GM19452 (cell line): ENCODE measurements around the gene STAG1.
"Not testable (repeated sequence)": the region's sequence is repeated elsewhere in the genome, so short reads cannot be mapped to it uniquely, and the experiment has no call there.

Source experiments
- ATAC-seq: cut with Tn5 transposase; IDR thresholded peaks from one replicate; pipeline ENCODE4 v1.9.1; 2021; ENCODE audit not compliant: unreplicated experiment

The STAG1 gene

DNA sequence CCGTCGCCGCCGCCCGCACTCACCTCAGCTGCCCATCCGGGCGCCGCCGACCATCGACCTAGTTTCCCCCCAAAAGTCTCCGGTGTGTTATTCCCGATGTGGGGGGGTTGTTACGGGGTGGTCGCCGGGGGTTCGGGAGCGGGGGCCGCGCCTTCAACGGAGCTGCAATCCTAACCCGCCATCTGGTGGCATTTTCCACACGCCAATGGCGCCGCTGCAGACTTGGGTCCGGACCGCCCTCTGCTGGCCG is at the start of gene STAG1:
Gene STAG1, minus strand, starts transcription at position 207 of the 250 bp plus-strand sequence. CDS start 121,480 bp downstream, outside the sequence.
- no peak for ATAC-seq

DNA sequence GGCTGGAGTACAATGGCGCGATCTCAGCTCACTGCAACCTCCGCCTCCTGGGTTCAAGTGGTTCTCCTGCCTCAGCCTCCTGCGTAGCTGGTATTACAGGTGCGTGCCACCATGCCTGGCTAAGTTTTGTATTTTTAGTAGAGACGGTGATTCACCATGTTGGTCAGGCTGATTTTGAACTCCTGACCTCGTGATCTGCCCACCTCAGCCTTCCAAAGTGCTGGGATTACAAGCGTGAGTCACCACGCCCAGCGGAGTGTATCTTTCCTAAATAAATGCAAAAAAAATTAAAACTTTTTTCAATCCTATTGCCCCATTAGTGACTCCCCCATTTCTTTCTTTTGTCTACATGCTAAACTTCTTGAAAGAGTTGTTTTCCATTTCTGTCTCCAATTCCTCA is 49.0 kb upstream of the STAG1 start:
- not testable (repeated sequence) for ATAC-seq

DNA sequence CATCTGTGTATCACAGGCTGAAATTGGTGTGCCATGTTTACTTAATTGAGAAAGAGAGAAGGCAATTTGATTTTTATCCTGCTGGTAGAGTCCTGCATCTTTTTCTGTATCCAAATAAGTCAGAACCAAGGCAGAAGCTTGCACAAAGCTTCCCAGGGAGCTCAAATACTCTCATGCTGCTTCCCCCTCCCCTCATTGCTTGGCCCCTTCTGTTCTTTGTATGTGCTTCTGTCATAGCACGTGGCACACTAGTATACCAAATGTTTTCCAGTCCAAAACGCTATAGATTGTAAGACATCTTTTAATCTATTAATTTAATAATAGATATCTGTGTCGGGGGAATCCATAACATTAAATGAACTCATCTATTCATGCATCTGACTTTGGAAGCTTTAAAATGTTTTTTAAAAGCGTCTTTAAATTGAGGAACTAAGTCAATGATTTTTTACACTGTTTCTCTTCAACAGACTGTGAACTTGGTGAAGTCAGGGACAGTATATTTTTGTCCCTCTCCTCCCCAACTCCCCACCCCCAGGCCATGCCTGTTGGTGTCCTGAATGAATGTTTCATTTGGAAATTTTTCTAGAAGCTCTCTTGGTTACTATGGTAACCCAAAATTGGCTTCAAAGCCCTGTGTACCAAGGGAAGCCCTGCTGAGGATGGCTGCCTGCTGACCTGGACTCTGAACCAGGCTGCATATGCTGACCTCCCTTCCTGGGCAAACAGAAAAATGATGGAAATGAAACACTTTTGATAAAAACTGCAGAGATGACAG is 40.6 kb upstream of the STAG1 start:
- ATAC-seq, result no peak

DNA sequence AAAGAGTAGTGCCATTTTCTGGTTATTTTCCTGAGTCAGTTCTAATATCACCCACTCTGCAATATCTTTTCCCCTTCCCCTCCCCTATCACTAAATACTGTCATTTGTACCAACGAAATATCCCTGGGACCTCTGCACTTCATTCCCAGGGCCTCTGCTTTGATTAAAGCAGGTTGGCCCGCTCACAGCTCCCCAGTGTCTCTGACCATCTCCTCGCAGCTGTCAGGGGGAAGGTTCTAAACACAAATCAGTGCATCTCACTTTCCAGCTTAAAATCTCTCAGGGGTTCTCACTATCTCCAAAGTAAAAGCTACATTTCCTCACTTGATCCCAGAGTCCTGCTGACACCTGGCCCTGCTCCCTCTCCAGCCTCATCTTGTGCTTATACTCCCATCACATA is 38.6 kb upstream of the STAG1 start:
- no peak for ATAC-seq

DNA sequence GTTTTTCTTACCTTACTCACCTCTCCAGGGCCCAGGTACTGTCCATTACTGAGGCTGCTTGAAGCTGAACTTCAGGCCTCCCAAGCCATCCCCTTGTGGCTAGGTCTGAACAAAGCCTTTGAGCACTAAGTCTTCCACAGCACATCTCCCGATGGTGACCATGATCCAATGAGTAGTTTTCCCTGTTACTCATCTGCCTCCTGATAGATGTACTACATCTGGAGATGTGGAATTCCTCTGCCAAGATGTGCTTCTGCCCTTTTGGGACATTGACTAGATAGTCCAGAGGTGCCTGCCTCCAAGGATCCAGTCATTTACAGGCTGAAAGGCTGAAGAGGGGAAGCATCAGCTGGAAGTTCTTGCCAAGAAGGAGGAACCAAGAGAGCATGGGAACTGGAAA is 37.8 kb upstream of the STAG1 start:
- ATAC-seq, result no peak

DNA sequence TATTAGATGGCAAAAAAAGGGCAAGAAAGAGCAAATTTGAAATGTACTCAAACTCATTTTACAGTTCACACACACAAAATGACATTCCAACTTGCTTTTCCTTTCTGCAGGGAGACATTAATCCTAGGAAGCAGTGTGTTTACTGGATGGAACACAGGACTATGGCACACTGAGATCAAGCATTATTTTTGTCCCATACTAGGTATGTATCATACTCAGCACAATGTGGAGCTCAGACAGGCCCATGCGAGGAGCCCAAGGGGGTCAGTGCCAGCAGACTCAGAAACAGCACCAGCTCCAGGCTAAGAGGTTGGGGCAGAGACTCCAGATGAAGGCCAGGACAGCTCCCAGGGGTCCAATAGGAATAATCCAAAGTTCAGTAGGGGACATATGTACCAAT is 36.0 kb upstream of the STAG1 start:
- no peak for ATAC-seq

DNA sequence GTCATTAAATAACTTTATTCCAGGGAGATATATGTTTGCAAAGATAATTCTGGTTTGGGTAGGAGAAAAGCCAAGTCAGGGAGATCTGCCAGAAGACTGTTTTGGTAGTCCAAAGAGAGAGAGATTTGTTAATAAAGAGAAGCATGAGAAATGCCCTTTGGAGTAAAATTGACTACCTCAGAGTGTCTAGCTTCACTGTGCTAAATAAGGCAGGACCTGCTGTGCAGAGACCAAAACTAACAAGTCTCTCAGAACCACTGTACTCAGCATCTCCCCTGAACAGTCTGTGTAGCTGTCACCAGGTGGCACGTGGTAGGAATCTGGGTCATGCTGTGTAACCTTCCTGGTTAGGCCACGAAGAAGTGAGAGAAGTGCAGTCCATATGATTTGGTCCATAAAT is 35.2 kb upstream of the STAG1 start:
- peak; percentile 70 for ATAC-seq

DNA sequence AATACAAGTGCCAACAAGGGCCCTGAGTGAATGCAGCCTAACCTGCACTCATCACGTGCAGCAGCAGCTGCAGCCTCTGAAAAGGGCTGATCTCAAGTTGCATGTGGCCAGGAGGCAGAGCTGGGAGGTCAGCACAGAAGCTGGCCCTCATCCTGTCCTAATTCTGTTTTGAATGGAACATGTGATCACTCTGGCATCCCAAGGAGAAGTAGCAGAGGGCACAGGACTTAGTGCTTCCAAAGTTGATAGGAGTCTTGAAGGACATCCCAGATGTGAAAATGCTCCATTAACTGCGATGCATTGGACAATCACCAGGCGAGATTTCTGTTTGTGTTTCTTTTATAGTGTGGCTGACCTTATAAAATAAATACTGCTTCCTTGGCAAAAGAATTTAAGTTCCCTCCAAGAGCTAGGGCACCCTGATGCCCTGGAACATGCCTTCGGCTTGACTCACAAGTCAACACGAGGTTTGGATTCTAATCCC is 31.6 kb upstream of the STAG1 start:
- ATAC-seq, result no peak

DNA sequence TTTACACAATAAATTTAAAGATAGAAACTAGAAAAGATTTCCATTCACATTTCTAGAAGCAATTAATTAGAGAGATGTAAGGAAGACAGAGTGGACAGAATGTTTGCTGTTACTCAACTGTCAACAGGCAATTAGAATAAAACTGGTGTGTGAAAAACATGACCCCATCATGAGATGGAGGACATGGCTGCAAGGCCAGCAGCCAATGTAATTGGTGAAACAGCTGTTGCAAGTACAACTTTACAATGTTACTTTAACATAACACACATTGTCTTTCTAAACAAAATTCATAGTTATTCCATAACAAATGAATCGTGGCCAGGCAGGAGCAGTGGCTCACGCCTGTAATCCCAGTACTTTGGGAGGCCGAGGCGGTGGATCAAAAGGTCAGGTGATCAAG is 28.6 kb upstream of the STAG1 start:
- ATAC-seq, result no peak

DNA sequence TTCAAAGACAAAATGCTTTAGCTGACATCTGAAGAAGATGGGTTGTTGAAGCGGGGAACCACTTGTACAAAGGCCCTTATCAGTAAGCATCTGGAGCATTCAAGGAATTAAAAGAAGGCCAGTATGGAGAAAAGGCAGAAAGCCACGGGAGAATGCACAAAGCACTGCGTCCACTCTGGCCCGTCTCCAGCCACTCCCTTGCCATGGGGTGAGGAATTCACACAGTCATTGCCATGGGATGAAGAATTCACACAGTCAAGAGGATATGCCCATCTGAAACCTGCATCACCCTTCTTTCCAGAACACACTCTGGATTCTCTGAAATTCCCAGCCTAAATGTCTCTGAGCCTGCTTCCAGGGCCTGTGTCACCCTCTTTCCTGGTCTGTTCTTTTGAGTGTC is 26.7 kb upstream of the STAG1 start:
- no peak for ATAC-seq

DNA sequence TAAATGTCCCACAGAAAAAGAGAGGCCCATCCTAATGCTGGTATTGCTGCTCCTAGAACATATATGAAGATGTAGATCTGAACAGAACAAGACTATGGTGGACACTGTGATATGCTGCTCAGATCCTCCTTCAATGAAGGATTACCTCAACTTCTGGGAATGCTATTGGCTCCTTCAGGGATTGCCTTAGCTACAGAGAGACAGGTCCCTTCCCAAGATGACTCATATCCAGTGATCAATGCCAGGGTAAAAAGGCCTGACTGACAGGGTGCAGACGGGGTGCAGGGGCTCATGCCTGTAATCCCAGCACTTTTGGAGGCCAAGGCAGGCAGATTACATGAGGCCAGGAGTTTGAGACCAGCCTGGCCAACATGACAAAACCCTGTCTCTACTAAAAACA is 20.5 kb upstream of the STAG1 start:
- no peak for ATAC-seq

DNA sequence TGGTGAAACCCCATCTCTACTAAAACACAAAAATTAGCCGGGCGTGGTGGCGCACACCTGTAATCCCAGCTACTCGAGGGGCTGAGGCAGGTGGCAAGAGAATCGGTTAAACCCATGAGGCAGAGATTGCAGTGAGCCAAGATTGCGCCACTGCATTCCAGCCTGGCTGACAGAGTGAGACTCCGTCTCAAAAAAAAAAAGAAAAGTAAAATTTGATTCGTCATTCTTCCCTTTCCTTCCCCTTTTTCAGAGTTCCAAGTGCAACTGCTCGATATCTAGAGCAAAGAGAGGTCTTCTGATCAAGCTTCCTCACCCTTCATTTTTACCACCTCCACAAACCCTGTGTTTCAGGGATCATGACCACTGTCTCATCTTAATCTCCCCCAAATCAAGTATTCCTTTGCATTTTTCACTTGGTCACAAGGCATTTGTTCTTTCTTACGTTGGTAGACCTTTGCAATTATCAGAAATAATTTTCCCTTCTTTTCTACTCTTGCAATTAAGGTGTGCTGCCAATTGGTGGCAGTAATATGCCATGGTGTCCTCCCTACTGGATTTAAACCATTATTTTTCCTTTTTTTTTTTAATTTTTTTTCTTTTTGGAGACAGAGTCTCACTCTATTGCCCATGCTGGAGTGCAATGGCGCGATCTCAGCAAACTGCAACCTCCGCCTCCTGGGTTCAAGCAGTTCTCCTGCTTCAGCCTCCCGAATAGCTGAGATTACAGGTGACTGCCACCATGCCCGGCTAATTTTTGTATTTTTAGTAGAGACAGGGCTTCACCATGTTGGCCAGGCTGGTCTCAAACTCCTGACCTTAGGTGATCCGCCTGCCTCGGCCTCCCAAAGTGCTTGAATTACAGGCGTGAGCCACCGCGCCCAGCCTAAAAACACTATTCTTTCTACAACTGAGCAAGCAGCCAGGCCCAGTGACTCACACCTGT is 6.3 kb upstream of the STAG1 start:
- ATAC-seq, result not testable (repeated sequence)

DNA sequence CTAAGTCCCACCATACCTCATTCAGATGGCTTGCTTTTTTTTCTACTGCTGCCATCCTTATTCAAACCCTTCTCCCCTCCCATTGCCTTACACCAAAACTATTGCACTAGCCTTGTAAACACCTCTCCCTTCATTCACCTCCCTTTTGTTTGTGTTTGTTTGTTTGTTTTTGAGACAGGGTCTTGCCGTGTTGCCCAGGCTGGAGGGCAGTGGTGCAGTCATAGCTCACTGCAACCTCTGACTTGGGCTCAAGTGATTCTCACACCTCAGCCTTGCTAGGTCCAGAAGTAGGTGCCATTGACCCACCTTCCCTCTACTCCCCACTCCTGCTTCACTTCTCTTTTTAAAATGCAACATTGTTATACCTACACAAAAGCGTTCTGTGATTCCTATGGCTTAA is 3.0 kb upstream of the STAG1 start:
- ATAC-seq, result no peak

DNA sequence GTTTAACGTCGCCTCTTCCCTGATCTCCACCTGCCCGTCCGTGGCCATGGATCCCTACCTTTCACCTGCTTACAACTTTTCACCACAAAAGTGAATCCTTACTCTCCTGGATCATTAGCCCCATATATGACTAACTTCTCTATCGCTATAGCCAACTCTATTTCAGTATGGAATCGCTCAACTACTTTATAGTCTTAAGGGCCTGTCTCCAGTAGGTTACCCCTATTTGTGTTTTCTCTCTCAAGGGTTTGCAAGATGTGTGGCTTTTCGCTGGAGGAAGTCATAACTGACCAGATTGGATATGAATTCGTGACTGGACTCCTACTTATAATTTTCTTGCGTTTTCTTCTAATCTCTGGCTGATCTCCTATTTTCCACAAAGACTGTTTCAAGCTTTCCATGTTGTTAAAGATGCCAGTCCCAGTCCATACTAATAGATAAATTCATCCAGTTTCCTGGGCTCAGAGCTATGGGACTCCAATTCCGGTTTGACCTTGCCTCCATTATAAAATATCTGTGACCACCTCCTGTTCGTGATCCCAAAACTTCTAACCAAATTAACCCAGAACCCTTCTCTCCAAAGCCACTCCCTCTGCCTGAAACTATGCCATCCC is 1.3 kb upstream of the STAG1 start:
- no peak for ATAC-seq

DNA sequence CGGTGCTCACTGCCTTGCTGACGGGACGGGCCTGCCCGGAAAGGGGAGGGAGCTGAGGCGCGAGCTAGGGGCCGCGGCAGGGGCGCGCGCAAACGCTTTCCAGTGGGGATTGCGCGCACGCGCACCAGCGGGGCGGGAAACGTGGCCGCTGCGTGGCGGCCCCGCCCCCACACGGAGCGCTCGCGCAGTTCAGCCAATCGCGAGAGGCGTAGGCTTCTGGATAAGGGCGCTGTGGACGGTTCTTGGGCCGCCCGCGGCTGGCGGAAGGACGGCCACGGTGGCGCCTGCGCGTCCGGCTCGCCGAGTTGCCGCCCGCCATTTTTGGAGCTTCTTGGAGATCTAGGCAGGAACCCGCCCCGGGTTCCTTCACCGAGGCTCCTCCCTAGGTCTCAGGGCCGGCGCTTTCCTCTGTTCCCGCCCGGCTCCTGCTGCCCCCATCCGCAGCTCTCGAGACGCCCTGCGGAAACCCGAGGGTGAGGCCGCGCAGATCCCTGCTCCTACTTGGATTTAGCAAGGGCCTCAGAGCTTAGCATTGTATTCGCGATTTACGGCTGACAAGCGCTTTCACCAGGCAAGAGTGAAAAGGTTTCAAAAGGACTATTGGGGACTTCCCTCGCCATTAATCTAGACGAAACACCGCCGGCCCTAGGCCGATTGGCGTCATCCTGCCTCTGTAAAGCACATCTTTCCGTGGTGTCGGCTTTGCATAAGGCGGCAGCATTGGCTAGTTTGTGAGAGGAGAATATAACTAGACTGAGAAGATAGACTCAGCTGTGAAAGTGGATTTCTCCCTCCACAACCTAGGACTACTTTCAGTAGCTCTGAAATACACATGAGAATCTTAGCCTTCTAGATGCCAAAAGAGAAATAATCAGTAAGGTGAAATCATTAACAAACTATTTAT is 496 bp upstream of the STAG1 start:
- ATAC-seq, result peak; percentile 87

DNA sequence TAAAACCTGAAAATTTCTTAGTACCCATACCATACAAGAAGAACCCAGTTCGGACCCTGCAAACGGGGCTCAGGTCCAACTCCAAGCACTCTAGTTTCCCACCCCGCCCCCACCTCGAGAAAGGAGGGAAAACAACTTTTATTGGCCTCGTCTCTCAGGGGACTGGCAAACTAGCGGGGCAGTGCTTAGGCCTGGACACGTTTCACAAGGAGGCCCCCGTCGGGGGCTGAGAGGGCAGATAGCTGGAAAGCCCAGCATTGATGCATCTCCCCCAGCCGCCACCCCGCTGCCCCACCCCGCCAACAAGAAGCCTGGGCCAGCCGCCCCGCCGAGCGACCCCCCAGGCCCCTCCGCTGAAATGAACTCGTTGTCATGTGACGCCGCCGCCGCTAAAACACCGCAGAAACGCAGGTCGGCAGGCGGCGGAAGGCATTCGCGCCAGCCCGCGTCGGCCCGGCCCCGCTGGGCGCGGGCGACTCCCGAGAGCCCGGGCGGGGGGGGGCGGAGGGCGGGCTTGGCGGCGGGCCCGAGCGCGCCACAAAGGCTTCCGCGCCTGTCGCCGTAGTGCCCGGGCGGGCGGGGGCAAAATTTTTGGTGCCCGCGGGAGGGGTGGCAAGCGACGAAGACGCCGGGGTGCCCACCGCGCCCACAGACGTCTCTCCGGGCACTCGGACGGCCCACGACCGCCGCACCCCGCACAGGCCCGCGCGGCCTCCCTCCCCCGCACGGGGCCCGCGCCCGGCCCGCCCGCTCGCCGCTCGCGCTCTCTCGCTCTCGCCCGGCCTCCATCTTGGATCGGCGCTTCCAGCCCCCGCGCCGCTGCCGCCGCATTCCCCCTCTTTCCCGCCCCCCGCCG is 634 bp downstream of the STAG1 start:
- ATAC-seq, result peak; percentile 11

DNA sequence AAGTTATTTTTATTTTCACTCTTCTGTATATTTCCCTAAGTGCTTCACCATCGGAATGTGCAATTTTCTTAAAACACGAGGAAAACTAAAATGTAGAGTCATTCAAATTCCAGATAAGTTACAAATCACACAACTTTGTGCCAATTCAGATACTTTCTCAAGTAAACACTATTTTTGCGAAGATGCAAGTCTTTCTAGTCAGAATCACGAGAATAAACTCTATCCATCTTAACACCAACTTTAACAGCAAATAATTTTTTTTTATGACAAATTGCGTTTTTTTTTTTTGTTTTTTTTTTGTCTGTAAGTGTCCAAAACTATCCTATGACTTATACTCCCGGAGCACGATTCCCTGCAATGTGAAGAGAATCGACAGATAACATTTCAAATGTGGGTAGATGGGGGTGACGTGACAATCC is 1.3 kb downstream of the STAG1 start:
- no peak for ATAC-seq

DNA sequence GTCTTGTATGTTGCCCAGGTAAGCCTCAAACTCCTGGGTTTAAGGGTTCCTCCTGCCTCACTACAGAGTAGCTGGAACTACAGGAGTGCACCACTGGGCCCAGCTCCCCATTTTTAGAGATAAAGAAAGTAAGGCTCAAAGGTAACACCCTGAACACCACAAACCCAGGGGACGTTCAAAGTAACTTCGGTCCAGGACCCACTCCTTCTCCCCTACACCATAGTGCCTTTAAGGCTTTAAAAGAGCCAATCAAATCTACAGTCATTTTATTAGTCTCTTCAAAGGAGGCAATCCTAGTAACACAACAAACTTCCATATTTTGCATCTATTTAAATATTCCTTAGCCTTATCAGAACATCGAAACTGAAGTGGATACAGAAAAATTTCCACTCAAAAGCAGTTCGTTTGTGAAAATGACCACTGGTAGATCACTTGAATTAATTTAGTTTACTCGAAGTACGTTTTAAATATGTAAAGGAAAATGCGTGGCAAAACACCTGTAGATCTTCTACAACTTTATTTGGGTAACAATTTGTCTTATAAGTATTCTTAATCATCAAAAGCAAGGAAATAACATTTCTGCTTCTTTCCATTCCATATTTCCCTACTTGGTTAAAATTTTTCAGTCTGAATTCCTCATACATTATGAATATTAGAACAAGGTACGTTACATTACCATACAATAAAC is 1.8 kb downstream of the STAG1 start:
- ATAC-seq, result no peak

DNA sequence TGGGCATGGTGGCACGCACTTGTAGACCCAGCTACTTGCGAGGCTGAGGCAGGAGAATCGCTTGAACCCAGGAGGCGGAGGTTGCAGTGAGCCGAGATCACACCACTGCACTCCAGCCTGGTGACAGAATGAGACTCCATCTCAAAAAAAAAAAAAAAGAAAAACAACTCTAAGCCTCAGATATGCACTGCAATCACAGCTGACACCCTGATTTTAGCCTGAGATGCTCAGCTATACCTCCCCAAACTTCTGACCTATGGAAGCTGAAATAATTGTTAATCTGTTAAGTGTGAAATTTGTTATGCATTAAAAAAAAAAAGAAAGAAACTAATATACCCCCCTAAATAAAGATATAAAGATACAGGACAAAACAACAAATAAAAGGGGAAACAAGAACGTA is 2.6 kb downstream of the STAG1 start:
- not testable (repeated sequence) for ATAC-seq
